ENCODE data around the gene NEGR1. TPM values are rescaled to one million over a fixed set of nuclear protein-coding genes. Genes with fewer than 3 reads are reported as not detected.

NEGR1 gene
- total RNA-seq, 1 donor from 2014 or later = 18.1 TPM

DNA sequence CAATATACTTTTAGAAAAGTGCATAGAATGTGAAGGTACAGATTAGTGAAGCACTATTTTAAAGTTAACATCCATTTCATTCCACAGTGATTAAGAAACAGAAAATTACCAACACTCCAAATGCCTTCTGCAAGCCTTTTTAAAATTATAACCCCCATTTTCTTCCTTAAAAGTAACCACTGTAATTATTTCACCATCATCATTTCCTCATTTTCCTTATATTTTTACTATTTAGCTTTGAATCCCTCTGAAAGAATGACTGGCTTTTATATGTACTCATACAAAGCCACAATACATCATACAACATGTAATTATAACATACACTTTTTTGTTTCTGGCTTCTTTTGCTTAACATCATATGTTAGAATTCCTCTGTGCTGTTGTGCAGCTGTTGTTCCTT lies 6.5 kb upstream of the NEGR1 start:
- intact Hi-C loops (cut with DNase I) = no loop called here
- TF ChIP-seq, protein P1, sequence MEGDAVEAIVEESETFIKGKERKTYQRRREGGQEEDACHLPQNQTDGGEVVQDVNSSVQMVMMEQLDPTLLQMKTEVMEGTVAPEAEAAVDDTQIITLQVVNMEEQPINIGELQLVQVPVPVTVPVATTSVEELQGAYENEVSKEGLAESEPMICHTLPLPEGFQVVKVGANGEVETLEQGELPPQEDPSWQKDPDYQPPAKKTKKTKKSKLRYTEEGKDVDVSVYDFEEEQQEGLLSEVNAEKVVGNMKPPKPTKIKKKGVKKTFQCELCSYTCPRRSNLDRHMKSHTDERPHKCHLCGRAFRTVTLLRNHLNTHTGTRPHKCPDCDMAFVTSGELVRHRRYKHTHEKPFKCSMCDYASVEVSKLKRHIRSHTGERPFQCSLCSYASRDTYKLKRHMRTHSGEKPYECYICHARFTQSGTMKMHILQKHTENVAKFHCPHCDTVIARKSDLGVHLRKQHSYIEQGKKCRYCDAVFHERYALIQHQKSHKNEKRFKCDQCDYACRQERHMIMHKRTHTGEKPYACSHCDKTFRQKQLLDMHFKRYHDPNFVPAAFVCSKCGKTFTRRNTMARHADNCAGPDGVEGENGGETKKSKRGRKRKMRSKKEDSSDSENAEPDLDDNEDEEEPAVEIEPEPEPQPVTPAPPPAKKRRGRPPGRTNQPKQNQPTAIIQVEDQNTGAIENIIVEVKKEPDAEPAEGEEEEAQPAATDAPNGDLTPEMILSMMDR (IDR thresholded peaks at IDR 0.05) = no peak
- no peaks in the 10 kb centered on the region for H3K27me3 ChIP-seq (ENCODE audit: low read depth)
- H3K4me1 ChIP-seq = peaks cover 14% of the 10 kb centered on the region
- DNase-seq = no peak
- no peak overlapping the region for H3K27ac ChIP-seq
- ATAC-seq = no peak
- H3K9me3 ChIP-seq = no peaks in the 10 kb centered on the region
- H3K36me3 ChIP-seq = no peaks in the 10 kb centered on the region
- no peak overlapping the region for H3K4me3 ChIP-seq

DNA sequence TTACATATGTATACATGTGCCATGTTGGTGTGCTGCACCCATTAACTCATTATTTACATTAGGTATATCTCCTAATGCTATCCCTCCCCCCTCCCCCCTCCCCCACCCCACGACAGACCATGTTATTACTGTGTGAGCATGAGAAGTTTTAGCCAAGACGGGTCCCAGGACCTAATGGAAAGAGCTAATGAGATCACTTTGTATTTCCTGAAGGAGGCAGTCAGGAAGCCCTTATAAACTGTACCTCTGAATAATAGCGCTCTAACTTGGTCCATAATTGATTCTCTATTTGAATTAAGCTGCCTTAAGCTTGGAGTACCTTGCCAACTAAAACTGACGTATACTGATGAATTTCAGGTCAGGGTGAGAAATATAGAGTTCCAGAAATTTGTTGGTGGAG lies 4.1 kb upstream of the NEGR1 start:
- Histone ChIP-seq H3K4me3 (no peak overlapping the region), H3K9me3 (no peaks in the 10 kb centered on the region), H3K36me3 (no peaks in the 10 kb centered on the region), H3K4me1 (peaks cover 23% of the 10 kb centered on the region), H3K27me3 (ENCODE audit: low read depth) (no peaks in the 10 kb centered on the region), H3K27ac (no peak overlapping the region)
- ATAC-seq (no peak), DNase-seq (no peak)
- TF ChIP-seq, protein P1 (IDR thresholded peaks at IDR 0.05) = no peak
- intact Hi-C loops (cut with DNase I) = no loop called here

DNA sequence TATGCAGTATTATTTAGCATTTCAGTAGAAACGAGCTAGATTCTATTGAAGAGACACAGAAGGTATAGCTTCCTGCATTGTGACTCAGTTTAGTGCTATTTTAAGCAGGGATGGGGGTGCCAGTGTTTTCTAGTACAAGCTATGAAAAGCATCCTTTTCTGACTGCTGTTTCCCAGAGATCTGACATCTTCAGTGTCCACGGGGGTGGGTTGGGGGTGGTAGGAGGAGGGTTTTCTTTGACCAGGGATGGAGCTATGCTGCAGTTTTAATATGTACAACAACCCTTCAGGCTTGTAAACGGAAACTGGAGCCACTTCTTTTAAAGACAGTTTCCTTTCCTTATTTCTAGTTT lies 2.7 kb upstream of the NEGR1 start:
- Histone ChIP-seq H3K27ac (no peak overlapping the region), H3K4me3 (peak overlapping the region; percentile 75)
- intact Hi-C loops (cut with DNase I) = no loop called here

DNA sequence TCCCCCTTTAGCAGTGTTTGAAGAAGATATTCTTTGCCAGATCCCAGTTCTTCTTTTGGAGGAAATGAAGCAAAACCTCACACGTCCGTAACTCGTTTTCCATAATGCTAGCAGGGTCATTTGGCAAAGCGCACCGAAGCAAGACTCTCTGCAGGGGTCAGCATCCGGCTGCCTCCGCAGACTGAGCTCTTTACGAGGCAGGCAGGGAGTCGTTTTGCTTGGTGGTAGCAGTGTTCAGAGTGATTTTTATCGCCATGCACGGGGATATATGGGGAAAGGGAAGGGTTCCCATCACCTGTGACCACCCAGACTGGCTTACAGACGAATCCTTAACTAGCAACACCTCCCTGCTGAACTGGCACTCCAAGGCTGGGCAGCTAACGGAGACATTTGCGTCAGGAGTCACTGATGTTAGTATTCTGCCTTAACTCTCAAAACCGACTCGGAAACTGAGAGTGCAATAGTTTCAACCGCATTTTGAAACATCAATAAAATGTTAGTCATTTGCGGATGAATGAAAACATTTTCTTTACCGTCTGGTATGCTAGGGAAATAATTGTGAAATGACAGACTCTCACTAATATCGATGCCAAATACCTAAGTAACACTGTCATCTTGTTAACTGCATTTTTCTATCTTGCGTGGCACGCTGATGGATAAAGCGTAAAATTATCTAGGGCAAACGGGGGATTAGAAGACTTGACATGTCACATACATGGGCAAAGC lies 2.2 kb upstream of the NEGR1 start:
- H3K4me3 ChIP-seq = peak overlapping the region; percentile 75
- peak; percentile 38 to 39 for ATAC-seq
- intact Hi-C loops (cut with DNase I) = no loop called here

More for the DNA sequence above, 2.7 kb upstream of the NEGR1 start:
- no peak for ATAC-seq
- no peak for DNase-seq
- Histone ChIP-seq H3K4me1 (peaks cover 25% of the 10 kb centered on the region), H3K27me3 (ENCODE audit: low read depth) (no peaks in the 10 kb centered on the region), H3K36me3 (no peaks in the 10 kb centered on the region), H3K9me3 (no peaks in the 10 kb centered on the region)
- TF ChIP-seq, protein P1 (IDR thresholded peaks at IDR 0.05) = no peak

DNA sequence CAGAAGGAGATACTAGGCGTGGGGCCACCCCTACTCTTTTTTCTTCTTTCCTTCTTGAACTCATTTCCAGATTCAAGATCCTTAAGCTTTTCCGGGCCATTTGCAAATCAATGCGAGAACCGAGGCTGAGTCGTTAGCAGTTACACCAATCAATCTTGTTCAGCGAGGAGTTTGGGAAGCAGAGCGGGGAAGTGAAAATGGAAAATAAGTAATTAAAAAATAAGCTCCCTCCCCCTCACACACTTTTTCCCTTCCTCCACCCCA lies 1.7 kb upstream of the NEGR1 start:
- Histone ChIP-seq H3K4me1 (peaks cover 25% of the 10 kb centered on the region), H3K27me3 (ENCODE audit: low read depth) (no peaks in the 10 kb centered on the region), H3K9me3 (no peaks in the 10 kb centered on the region), H3K27ac (peak overlapping the region; percentile 90), H3K4me3 (peak overlapping the region; percentile 75), H3K36me3 (no peaks in the 10 kb centered on the region)
- intact Hi-C loops (cut with DNase I) = no loop called here
- DNase-seq (no peak), ATAC-seq (no peak)
- TF ChIP-seq, protein P1 (IDR thresholded peaks at IDR 0.05) = no peak

More for the DNA sequence above, 2.2 kb upstream of the NEGR1 start:
- peak; percentile 53 for DNase-seq
- TF ChIP-seq, protein P1 (IDR thresholded peaks at IDR 0.05) = no peak
- no peaks in the 10 kb centered on the region for H3K9me3 ChIP-seq
- no peaks in the 10 kb centered on the region for H3K36me3 ChIP-seq
- H3K4me1 ChIP-seq = peaks cover 25% of the 10 kb centered on the region
- H3K27me3 ChIP-seq (ENCODE audit: low read depth) = no peaks in the 10 kb centered on the region
- H3K27ac ChIP-seq = peak overlapping the region; percentile 90
